HFF-Myc (cell line): Measurements from ENCODE around the gene SHANK3.
"Not testable (repeated sequence)": the region's sequence is repeated elsewhere in the genome, so short reads cannot be mapped to it uniquely, and the experiment has no call there.

Experiments used
- DNase-seq: peaks from one replicate; pipeline ENCODE4 v3.0.0-alpha.2; 2011; ENCODE audit warnings: low read depth; ENCODE audit errors: extremely low read depth
- H3K4me3 ChIP-seq: replicated peaks from 2 replicates; pipeline ENCODE4 v1.5.1; 2011; ENCODE audit warnings: low read depth, mild to moderate bottlenecking, control low read depth, low read length
- CTCF ChIP-seq: IDR thresholded peaks from 2 replicates; pipeline ENCODE4 v1.5.1; 2012; ENCODE audit warnings: mild to moderate bottlenecking, low read depth, low read length, control low read depth; ENCODE audit errors: missing control alignments

The SHANK3 gene

GRCh38 chr22:50657925-50658324 lies 14.7 kb upstream of the SHANK3 start:
- no peak overlapping the region for H3K4me3 ChIP-seq
- DNase-seq, result no peak
- TF ChIP-seq CTCF, result no peak

DNA sequence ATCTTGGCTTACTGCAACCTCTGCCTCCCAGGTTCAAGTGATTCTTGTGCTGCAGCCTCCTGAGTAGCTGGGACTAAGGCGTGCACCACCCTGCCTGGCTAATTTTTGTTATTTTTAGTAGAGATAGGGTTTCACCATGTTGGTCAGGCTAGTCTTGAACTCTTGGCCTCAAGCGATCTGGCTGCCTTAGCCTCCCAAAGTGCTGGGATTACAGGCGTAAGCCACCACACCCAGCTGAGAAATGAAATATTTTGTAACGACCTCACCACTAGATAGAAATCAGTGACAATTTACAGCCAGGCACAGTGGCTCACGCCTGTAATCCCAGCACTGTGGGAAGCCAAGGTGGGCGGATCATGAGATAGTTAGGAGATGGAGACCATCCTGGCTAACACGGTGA lies 12.9 kb upstream of the SHANK3 start:
- DNase-seq, H3K4me3 ChIP-seq: not testable (repeated sequence)

GRCh38 chr22:50660306-50660705 lies 12.3 kb upstream of the SHANK3 start:
- DNase-seq, result no peak
- no peak overlapping the region for H3K4me3 ChIP-seq

GRCh38 chr22:50665212-50665611 lies 7.4 kb upstream of the SHANK3 start:
- no peak for TF ChIP-seq CTCF
- no peak overlapping the region for H3K4me3 ChIP-seq
- DNase-seq, result no peak

More at GRCh38 chr22:50660306-50660705, 12.3 kb upstream of the SHANK3 start:
- TF ChIP-seq CTCF, result no peak

DNA sequence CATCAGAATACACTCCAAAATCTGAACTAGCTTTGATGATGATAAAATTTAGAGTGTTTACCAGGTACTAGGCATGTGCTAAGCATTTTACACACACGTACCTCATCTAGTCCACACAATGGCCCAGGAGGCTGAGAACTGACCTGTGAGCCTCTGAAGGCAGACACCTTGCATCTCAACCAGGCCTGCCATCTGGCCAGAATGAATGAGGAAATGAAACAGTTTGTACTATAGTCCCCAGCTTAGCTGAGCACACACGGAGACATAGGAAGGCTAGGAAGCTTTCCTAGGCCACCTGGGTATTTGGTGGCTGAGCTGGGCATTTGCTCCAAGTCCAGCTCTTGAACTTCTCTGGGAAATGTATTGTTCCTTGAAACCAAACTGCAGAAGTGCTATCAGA lies 6.9 kb upstream of the SHANK3 start:
- no peak for DNase-seq
- no peak overlapping the region for H3K4me3 ChIP-seq
- TF ChIP-seq CTCF, result no peak

- no peak for DNase-seq
- TF ChIP-seq CTCF, result no peak
- no peak overlapping the region for H3K4me3 ChIP-seq
These were observed 2.1 kb upstream of the SHANK3 start for GRCh38 chr22:50670513-50670912.

- H3K4me3 ChIP-seq, result no peak overlapping the region
- no peak for TF ChIP-seq CTCF
- no peak for DNase-seq
These were observed 1.6 kb upstream of the SHANK3 start for GRCh38 chr22:50670914-50671538.
